ENCODE data around the gene NFASC.

Gene NFASC

DNA sequence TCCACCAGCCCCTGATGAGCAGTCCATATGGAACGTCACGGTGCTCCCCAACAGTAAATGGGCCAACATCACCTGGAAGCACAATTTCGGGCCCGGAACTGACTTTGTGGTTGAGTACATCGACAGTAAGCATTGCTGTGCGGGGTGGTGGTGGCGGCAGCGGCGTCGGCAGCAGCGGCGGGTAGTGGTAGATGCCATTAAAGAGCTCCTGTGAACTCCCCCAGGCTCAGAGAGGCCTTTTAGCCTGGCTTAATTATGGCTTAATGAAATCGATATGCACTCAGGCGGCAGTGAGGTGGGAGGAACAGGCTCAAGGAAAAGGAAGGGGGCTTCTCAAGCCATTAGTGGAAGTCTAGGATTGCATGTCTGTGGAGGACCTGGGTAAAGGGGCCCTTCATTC is 130.5 kb downstream of the NFASC start:
- TF ChIP-seq ZNF677 (tag by site-specific recombination; IDR thresholded peaks at IDR 0.05): no peak
- no peak overlapping the region for H3K27ac ChIP-seq (ENCODE audit: extremely low read depth, low read depth, low read length)
- H3K9me3 ChIP-seq (ENCODE audit: control insufficient read depth, insufficient read depth, low read depth, low read length): no peaks in the 10 kb centered on the region
- POLR2A ChIA-PET: interaction anchor here (0.6 kb wide), 1 partner anchor 238 kb away, joined by 3 read pairs; no protein-coding TSS in a partner anchor
- H3K4me1 ChIP-seq (ENCODE audit: control insufficient read depth, insufficient read depth, low read length): no peaks in the 10 kb centered on the region
- H3K4me3 ChIP-seq (ENCODE audit: low read depth, low read length): no peak overlapping the region
- H3K36me3 ChIP-seq (ENCODE audit: control insufficient read depth in 2 of 2, insufficient read depth in 1 of 2, low read length in 2 of 2): no peaks in the 10 kb centered on the region
- CTCF ChIA-PET: interaction anchor here (0.6 to 2.9 kb wide), 4 partner anchors 11 to 61 kb away, joined by 3 to 22 read pairs (median 4); no protein-coding TSS in a partner anchor

- ChIA-PET POLR2A (no interaction called here), CTCF (interaction anchor here (0.7 to 2.9 kb wide), 6 partner anchors 10 to 299 kb away, joined by 3 to 22 read pairs (median 4); no protein-coding TSS in a partner anchor)
- Histone ChIP-seq H3K27ac (ENCODE audit: extremely low read depth, low read depth, low read length) (no peak overlapping the region), H3K4me1 (ENCODE audit: control insufficient read depth, insufficient read depth, low read length) (no peaks in the 10 kb centered on the region), H3K9me3 (ENCODE audit: control insufficient read depth, insufficient read depth, low read depth, low read length) (no peaks in the 10 kb centered on the region), H3K4me3 (ENCODE audit: low read depth, low read length) (no peak overlapping the region), H3K36me3 (ENCODE audit: control insufficient read depth in 2 of 2, insufficient read depth in 1 of 2, low read length in 2 of 2) (no peaks in the 10 kb centered on the region)
- no peak for TF ChIP-seq ZNF76 (tag by site-specific recombination; IDR thresholded peaks at IDR 0.05; ENCODE audit: borderline replicate concordance, low read depth)
- TF ChIP-seq ZNF600 (tag by site-specific recombination; IDR thresholded peaks at IDR 0.05): no peak
- TF ChIP-seq WT1 (tag by site-specific recombination; IDR thresholded peaks at IDR 0.05): no peak
- no peak for TF ChIP-seq KLF16 (tag by site-specific recombination; IDR thresholded peaks at IDR 0.05)
- TF ChIP-seq ZSCAN16 (tag by site-specific recombination; IDR thresholded peaks at IDR 0.05): no peak
- no peak for TF ChIP-seq ZBTB21 (tag by site-specific recombination; IDR thresholded peaks at IDR 0.05)
- no peak for TF ChIP-seq KLF10 (tag by site-specific recombination; IDR thresholded peaks at IDR 0.05)
- TF ChIP-seq, protein P1, sequence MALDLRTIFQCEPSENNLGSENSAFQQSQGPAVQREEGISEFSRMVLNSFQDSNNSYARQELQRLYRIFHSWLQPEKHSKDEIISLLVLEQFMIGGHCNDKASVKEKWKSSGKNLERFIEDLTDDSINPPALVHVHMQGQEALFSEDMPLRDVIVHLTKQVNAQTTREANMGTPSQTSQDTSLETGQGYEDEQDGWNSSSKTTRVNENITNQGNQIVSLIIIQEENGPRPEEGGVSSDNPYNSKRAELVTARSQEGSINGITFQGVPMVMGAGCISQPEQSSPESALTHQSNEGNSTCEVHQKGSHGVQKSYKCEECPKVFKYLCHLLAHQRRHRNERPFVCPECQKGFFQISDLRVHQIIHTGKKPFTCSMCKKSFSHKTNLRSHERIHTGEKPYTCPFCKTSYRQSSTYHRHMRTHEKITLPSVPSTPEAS (tag by site-specific recombination; IDR thresholded peaks at IDR 0.05): no peak
- TF ChIP-seq ZNF157 (tag by site-specific recombination; IDR thresholded peaks at IDR 0.05): no peak
- TF ChIP-seq ZBTB20 (tag by site-specific recombination; IDR thresholded peaks at IDR 0.05): no peak
- TF ChIP-seq ZNF211 (tag by site-specific recombination; IDR thresholded peaks at IDR 0.05; ENCODE audit: low read depth): no peak
- TF ChIP-seq ZNF404 (tag by site-specific recombination; IDR thresholded peaks at IDR 0.05): no peak
- no peak for TF ChIP-seq ZNF184 (tag by site-specific recombination; IDR thresholded peaks at IDR 0.05)
Observed at GRCh38 chr1:205002705-205003104, 132.0 kb downstream of the NFASC start.

GRCh38 chr1:205003358-205004131 is 132.9 kb downstream of the NFASC start:
- no peak overlapping the region for H3K27ac ChIP-seq (ENCODE audit: extremely low read depth, low read depth, low read length)
- ChIA-PET POLR2A (no interaction called here), CTCF (interaction anchor here (0.7 to 2.9 kb wide), 4 partner anchors 14 to 300 kb away, joined by 3 to 22 read pairs (median 4); no protein-coding TSS in a partner anchor)
- H3K36me3 ChIP-seq (ENCODE audit: control insufficient read depth in 2 of 2, insufficient read depth in 1 of 2, low read length in 2 of 2): no peaks in the 10 kb centered on the region
- H3K4me1 ChIP-seq (ENCODE audit: control insufficient read depth, insufficient read depth, low read length): no peaks in the 10 kb centered on the region
- no peak overlapping the region for H3K4me3 ChIP-seq (ENCODE audit: low read depth, low read length)
- no peaks in the 10 kb centered on the region for H3K9me3 ChIP-seq (ENCODE audit: control insufficient read depth, insufficient read depth, low read depth, low read length)
- TF ChIP-seq FEZF1 (tag by site-specific recombination; IDR thresholded peaks at IDR 0.05): peak; percentile 50; the same call in 1 of the 2 replicates
- TF ChIP-seq, protein P2, sequence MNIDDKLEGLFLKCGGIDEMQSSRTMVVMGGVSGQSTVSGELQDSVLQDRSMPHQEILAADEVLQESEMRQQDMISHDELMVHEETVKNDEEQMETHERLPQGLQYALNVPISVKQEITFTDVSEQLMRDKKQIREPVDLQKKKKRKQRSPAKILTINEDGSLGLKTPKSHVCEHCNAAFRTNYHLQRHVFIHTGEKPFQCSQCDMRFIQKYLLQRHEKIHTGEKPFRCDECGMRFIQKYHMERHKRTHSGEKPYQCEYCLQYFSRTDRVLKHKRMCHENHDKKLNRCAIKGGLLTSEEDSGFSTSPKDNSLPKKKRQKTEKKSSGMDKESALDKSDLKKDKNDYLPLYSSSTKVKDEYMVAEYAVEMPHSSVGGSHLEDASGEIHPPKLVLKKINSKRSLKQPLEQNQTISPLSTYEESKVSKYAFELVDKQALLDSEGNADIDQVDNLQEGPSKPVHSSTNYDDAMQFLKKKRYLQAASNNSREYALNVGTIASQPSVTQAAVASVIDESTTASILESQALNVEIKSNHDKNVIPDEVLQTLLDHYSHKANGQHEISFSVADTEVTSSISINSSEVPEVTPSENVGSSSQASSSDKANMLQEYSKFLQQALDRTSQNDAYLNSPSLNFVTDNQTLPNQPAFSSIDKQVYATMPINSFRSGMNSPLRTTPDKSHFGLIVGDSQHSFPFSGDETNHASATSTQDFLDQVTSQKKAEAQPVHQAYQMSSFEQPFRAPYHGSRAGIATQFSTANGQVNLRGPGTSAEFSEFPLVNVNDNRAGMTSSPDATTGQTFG (tag by site-specific recombination; IDR thresholded peaks at IDR 0.05; ENCODE audit: borderline replicate concordance): no peak
